ENCODE results near the gene INHA.

The INHA gene

GRCh38 chr2:219567791-219568361, 4.2 kb upstream of the INHA start:
- DNase-seq (ENCODE audit: low read depth, low spot score): no peak
- ChIA-PET CTCF (interaction anchor here (1.0 to 2.8 kb wide), 2 partner anchors 26 to 122 kb away, joined by 3 to 10 read pairs; no protein-coding TSS in a partner anchor), POLR2A (no interaction called here)
- no peak overlapping the region for H3K4me3 ChIP-seq (ENCODE audit: low read depth, low read length)
- no peak for TF ChIP-seq CTCF (IDR thresholded peaks at IDR 0.05; ENCODE audit: insufficient read depth, low read length, missing control alignments)

GRCh38 chr2:219569041-219569440, 3.1 kb upstream of the INHA start:
- ChIA-PET CTCF (interaction anchor here (4.0 kb wide), 1 partner anchor 8 kb away, joined by 46 read pairs; no protein-coding TSS in a partner anchor), POLR2A (interaction anchor here (0.6 kb wide), 1 partner anchor 13 kb away, joined by 3 read pairs; no protein-coding TSS in a partner anchor)
- TF ChIP-seq CTCF (IDR thresholded peaks at IDR 0.05; ENCODE audit: insufficient read depth, low read length, missing control alignments): no peak
- DNase-seq (ENCODE audit: low read depth, low spot score): no peak
- H3K4me3 ChIP-seq (ENCODE audit: low read depth, low read length): no peak overlapping the region

- ChIA-PET CTCF (interaction anchor here (4.0 kb wide), 1 partner anchor 9 kb away, joined by 46 read pairs; no protein-coding TSS in a partner anchor), POLR2A (no interaction called here)
- DNase-seq (ENCODE audit: low read depth, low spot score): no peak
- peak overlapping the region; percentile 72 for H3K4me3 ChIP-seq (ENCODE audit: low read depth, low read length)
- TF ChIP-seq CTCF (IDR thresholded peaks at IDR 0.05; ENCODE audit: insufficient read depth, low read length, missing control alignments): no peak
These were observed 2.5 kb upstream of the INHA start for GRCh38 chr2:219569635-219570034.

GRCh38 chr2:219570194-219570923, 1.8 kb upstream of the INHA start:
- TF ChIP-seq CTCF (IDR thresholded peaks at IDR 0.05; ENCODE audit: insufficient read depth, low read length, missing control alignments): no peak
- ChIA-PET POLR2A (interaction anchor here (1.0 to 2.2 kb wide), 8 partner anchors 8 to 118 kb away, joined by 3 to 13 read pairs (median 6); partner anchors contain the start of gene STK11IP), CTCF (interaction anchor here (1.0 to 4.0 kb wide), 5 partner anchors 9 to 168 kb away, joined by 3 to 46 read pairs (median 8); no protein-coding TSS in a partner anchor)
- H3K4me3 ChIP-seq (ENCODE audit: low read depth, low read length): peak overlapping the region; percentile 72
- no peak for DNase-seq (ENCODE audit: low read depth, low spot score)

- no peak for TF ChIP-seq CTCF (IDR thresholded peaks at IDR 0.05; ENCODE audit: insufficient read depth, low read length, missing control alignments)
- DNase-seq (ENCODE audit: low read depth, low spot score): no peak
- ChIA-PET CTCF (interaction anchor here (1.0 to 4.0 kb wide), 6 partner anchors 10 to 180 kb away, joined by 3 to 46 read pairs (median 6); no protein-coding TSS in a partner anchor), POLR2A (interaction anchor here (1.0 to 2.2 kb wide), 8 partner anchors 8 to 118 kb away, joined by 3 to 13 read pairs (median 6); partner anchors contain the start of gene STK11IP)
- H3K4me3 ChIP-seq (ENCODE audit: low read depth, low read length): peak overlapping the region; percentile 72
These were observed 1.2 kb upstream of the INHA start for GRCh38 chr2:219570924-219571310.
